Choroid plexus epithelial cell (primary cell): ENCODE results near the gene QSOX1.

Experiments
- DNase-seq: peaks from one replicate; pipeline ENCODE4 v3.0.0-alpha.2; 2010; ENCODE audit warnings: low read depth
- H3K4me3 ChIP-seq: 2 replicates; pipeline ENCODE4 v1.5.1; 2011; ENCODE audit warnings: low read depth, mild to moderate bottlenecking, control low read depth, low read length, moderate library complexity
- CTCF ChIP-seq: conservative IDR thresholded peaks from 2 replicates; pipeline ENCODE4 v1.5.1; 2011; ENCODE audit warnings: low read depth, mild to moderate bottlenecking, control low read depth, inconsistent platforms, low read length, moderate library complexity

Gene QSOX1

GRCh38 chr1:180228648-180229482, 74.2 kb downstream of the QSOX1 start:
- no peak for TF ChIP-seq CTCF
- DNase-seq = no peak
- peak overlapping the region; percentile 52 for H3K4me3 ChIP-seq

- TF ChIP-seq CTCF = no peak
- no peak for DNase-seq
- H3K4me3 ChIP-seq = peak within 1 kb of the TSS; percentile 52
These were observed 75.1 kb downstream of the QSOX1 start, which contains the start of gene LHX4 for GRCh38 chr1:180229483-180230415. Gene LHX4, plus strand, starts transcription at chr1:180230264. Its CDS starts 266 bp downstream, at chr1:180230530.

GRCh38 chr1:180230416-180230790, 75.7 kb downstream of the QSOX1 start:
- DNase-seq = no peak
- no peak for TF ChIP-seq CTCF
- peak overlapping the region; percentile 46 for H3K4me3 ChIP-seq

- no peak for TF ChIP-seq CTCF
- peak overlapping the region; percentile 29 for H3K4me3 ChIP-seq
- DNase-seq = peak; percentile 65
These were observed 76.3 kb downstream of the QSOX1 start for GRCh38 chr1:180230791-180231505.

GRCh38 chr1:180231506-180231921, 76.8 kb downstream of the QSOX1 start:
- peak overlapping the region; percentile 29 for H3K4me3 ChIP-seq
- no peak for TF ChIP-seq CTCF
- peak; percentile 63 for DNase-seq

- DNase-seq = no peak
- TF ChIP-seq CTCF = no peak
- no peak overlapping the region for H3K4me3 ChIP-seq
These were observed 77.3 kb downstream of the QSOX1 start for GRCh38 chr1:180231936-180232335.
